HepG2 (cell line): ENCODE data around the gene ATP11A.

Experiments
- GTF2F1 ChIP-seq: fragments of 150-350 bp; IDR thresholded peaks from 2 replicates; pipeline ENCODE4 v1.6.1; 2014; ENCODE audit warnings: low read length
- JUN ChIP-seq: sonication (generic); formaldehyde crosslinking; IDR thresholded peaks from 2 replicates; pipeline ENCODE4 v1.4.0; 2020; ENCODE audit warnings: mild to moderate bottlenecking, missing genetic modification reagents
- KMT2A ChIP-seq: sonication (generic); formaldehyde crosslinking; IDR thresholded peaks from 2 replicates; pipeline ENCODE4 v1.4.0; 2020; ENCODE audit warnings: missing genetic modification reagents
- NFRKB ChIP-seq: fragments of 450-650 bp; IDR thresholded peaks from 2 replicates; pipeline ENCODE4 v1.6.1; 2017
- POLR2AphosphoS5 ChIP-seq: IDR thresholded peaks from 2 replicates; pipeline ENCODE4 v1.6.1; 2012; ENCODE audit warnings: low read depth, low read length
- REST ChIP-seq, 2 experiments: IDR thresholded peaks; 2 replicates each; pipeline ENCODE4 v1.6.1; 2011 to 2012; ENCODE audit warnings: low read length in 2 of 2, borderline replicate concordance in 1 of 2, low read depth in 1 of 2, mild to moderate bottlenecking in 1 of 2, moderate library complexity in 1 of 2
- SMYD3 ChIP-seq: sonication (generic); formaldehyde crosslinking; IDR thresholded peaks from 2 replicates; pipeline ENCODE4 v1.8.1; 2023; ENCODE audit warnings: mild to moderate bottlenecking, missing genetic modification reagents
- ZSCAN20 ChIP-seq: sonication (generic); formaldehyde crosslinking; IDR thresholded peaks from 2 replicates; pipeline ENCODE4 v1.4.0; 2020; ENCODE audit warnings: missing genetic modification reagents, mild to moderate bottlenecking, borderline replicate concordance

DNA sequence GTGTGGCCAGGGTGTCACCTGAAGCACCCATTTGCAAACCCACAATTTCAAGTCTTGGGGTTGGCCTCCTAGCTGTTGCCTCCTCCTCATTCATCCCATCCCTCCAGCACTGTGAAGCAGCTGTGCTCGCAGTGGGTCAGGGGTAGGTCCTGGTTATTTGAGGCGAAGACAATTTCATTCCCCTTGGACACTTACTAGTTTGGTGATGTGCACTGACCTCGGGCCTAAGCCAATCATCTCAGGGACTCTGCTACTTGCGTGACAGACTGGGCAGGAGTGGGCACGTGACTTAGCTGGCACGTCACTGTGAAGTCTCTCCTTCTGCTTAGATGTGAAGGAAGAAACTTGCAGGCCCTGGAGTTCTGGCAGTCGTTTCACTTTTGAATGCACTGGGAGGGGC, 3.5 kb upstream of the ATP11A start:
- no peak for TF ChIP-seq REST (IDR thresholded peaks at IDR 0.05; ENCODE audit: borderline replicate concordance in 1 of 2, low read depth in 1 of 2, low read length in 2 of 2)
- no peak for TF ChIP-seq ZSCAN20 (CRISPR knock-in tag)
- TF ChIP-seq SMYD3: no peak
- no peak for TF ChIP-seq KMT2A (CRISPR knock-in tag)
- no peak for TF ChIP-seq JUN (CRISPR knock-in tag)
- no peak for TF ChIP-seq POLR2AphosphoS5
- TF ChIP-seq NFRKB: no peak
- no peak for TF ChIP-seq GTF2F1
